Brain microvascular endothelial cell (primary cell): ENCODE measurements around the gene PGAP3.

ENCODE experiments used
- DNase-seq: peaks from one replicate; pipeline ENCODE4 v3.0.0-alpha.2; 2020
- H3K27ac ChIP-seq: fragments of 250-450 bp; sonication (Bioruptor Pico); 2 replicates; pipeline ENCODE4 v1.5.1; 2020; ENCODE audit warnings: mild to moderate bottlenecking, moderate library complexity
- H3K27me3 ChIP-seq: fragments of 250-450 bp; sonication (Bioruptor Pico); replicated peaks from 2 replicates; pipeline ENCODE4 v1.5.1; 2020; ENCODE audit warnings: mild to moderate bottlenecking
- H3K36me3 ChIP-seq: fragments of 250-450 bp; sonication (Bioruptor Pico); replicated peaks from 2 replicates; pipeline ENCODE4 v1.5.1; 2020; ENCODE audit warnings: mild to moderate bottlenecking
- H3K4me3 ChIP-seq: 2 replicates; pipeline ENCODE4 v1.5.1; 2011; ENCODE audit warnings: low read depth, mild to moderate bottlenecking, control low read depth, low read length, moderate library complexity
- CTCF ChIP-seq: IDR thresholded peaks from 2 replicates; pipeline ENCODE4 v1.5.1; 2011; ENCODE audit warnings: low read depth, mild to moderate bottlenecking, moderate library complexity, low read length, control low read depth, inconsistent platforms; ENCODE audit errors: missing control alignments
- in situ Hi-C: cut with HindIII; loops from 2 replicates; pipeline ENCODE4 v1.10.0; 2017; ENCODE audit warnings: low sequenced_read_pairs, low pct_ligation_motif_present

Gene PGAP3

GRCh38 chr17:39622380-39623006, 65.4 kb downstream of the PGAP3 start:
- Histone ChIP-seq H3K36me3 (no peaks in the 10 kb centered on the region), H3K27me3 (peaks cover 36% of the 10 kb centered on the region), H3K27ac (no peak overlapping the region), H3K4me3 (no peak overlapping the region)
- no peak for TF ChIP-seq CTCF
- no peak for DNase-seq
- in situ Hi-C loops: no loop called here

DNA sequence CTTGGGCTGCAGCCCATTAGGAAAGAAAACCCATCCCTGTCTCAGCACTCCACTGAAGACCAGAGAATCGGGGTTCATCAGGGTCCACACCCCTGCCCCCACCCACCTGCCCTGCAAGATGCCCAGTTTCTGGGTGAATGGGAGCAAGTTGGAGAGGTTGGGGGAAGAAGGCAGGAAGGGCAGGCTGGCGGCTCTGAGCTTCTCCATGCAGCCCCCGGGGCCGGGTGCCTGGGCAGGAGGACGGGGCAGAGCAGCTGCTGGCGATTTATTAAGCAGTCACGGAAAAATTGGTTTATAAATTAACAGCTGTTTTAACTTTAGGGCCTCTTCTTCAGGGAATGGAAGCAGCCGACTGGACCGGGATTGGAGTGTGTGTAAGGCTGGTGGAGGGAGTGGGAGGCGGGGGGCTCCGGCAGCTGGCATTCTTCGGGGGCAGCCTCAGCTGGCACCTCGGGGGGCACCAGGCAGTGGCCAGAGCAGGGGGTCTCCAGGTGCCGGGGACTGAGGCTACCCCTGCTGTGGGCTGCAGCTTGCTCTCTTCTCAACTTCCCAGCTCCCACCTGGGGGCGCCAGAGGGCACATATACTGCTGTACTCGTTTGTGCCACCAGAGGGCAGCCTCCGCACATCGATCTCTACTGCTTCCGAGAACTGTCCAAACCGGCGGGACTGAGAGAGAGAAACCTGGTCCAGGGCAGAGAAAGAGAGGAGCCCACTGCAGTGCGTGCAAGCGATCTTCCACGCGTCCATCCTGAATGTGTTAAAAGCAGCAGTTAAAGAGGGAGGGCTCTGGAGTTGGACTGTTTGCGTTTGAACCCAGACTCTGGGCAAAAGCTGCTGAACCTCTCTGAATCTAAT, 66.1 kb downstream of the PGAP3 start:
- in situ Hi-C loops: no loop called here
- Histone ChIP-seq H3K27ac (no peak overlapping the region), H3K4me3 (no peak overlapping the region), H3K36me3 (no peaks in the 10 kb centered on the region), H3K27me3 (peaks cover 36% of the 10 kb centered on the region)
- TF ChIP-seq CTCF: peak; percentile 100
- DNase-seq: peak; percentile 79
